T-helper 22 cell (primary cell): ENCODE results near the gene CHRNG.
"Not testable (repeated sequence)": the region's sequence is repeated elsewhere in the genome, so short reads cannot be mapped to it uniquely, and the experiment has no call there.

ENCODE experiments used
- DNase-seq: peaks from one replicate; pipeline ENCODE4 v3.0.0-alpha.2; 2020; ENCODE audit warnings: low read depth

Gene CHRNG

DNA sequence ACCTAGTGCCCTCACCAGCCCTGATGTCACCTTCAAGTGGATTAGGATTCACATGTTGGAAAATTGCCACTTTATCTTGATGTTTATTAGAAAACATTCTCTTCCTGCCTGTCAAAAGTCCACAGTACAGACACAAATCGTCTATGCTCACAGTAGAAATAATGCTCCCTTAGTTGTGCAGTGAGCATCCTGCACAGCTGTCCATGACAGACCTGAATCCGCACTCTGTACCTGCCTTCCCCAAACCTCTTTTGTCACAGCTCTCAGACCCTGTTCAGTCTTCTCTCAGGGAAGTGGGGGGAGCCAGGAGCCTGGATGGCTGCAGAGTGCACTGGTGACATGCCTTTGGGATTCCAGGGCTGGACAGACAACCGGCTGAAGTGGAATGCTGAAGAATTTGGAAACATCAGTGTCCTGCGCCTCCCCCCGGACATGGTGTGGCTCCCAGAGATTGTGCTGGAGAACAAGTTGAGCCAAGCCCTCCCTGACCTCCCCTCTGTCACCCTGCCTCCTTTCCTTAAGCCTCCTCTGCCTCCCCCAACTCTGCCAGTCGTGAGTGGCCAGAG lies 11.5 kb upstream of the CHRNG start:
- no peak for DNase-seq

DNA sequence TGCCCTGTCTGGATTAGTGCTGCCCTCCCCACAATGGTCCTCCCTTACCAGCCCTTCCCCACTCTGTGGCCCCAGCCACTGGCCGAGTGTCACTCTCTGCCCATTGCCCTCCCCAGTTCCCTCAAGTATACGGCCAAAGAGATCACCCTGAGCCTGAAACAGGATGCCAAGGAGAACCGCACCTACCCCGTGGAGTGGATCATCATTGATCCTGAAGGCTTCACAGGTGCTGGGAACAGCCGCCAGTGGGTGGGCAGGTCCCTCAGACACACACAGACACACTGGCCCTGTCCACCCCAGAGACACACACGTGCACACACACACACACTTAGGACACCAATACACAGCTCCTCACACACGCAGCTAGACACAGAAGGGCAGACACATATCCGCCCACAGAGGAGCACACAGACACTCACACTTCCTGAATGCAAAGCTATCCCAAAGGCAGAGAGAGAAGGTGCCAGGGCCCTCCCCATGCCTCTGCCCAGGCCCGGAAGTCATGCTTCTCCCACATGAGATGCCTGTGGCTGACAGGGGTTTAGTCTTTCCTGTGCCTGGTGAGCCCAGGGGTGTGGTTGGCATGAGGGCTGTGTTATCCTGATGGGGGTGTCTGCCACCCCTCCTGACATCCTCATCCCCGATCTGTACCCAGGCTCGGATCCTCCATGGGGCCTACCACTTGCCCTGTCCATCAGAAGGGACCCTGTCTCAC lies 10.6 kb upstream of the CHRNG start:
- no peak for DNase-seq

GRCh38 chr2:232529806-232530547 lies 9.5 kb upstream of the CHRNG start:
- DNase-seq: no peak

DNA sequence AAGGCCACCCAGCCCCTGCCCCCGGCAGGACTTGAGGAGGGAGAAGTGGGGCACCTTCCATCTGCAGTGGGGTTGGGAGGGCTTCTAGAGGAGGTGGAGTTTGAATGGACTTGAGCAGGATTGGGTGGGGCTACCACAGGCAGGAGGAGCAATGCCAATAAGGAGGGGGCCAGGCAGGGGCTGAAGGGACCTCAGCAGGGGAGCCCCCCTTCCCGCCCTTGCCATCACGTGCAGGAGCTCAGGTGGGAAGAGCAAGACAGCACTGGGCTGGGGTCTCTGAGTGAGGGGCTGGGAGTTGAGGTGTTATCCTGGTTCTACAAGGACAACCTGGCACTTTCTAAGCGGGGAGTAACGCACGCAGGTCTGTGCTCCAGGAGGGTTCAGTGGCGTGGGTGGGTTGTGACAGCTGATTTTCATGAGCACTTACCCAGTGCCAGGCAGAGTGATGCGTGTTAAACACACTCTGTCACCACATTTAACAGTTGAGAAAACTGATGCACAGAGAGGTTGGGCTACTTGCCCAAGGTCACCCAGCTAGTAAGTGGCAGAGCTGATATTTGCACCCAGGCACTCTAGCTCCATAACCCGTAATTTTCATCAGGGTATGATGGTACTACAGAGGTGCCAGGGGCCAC lies 8.7 kb upstream of the CHRNG start:
- DNase-seq: no peak

GRCh38 chr2:232532419-232532818 lies 7.1 kb upstream of the CHRNG start:
- DNase-seq: no peak

DNA sequence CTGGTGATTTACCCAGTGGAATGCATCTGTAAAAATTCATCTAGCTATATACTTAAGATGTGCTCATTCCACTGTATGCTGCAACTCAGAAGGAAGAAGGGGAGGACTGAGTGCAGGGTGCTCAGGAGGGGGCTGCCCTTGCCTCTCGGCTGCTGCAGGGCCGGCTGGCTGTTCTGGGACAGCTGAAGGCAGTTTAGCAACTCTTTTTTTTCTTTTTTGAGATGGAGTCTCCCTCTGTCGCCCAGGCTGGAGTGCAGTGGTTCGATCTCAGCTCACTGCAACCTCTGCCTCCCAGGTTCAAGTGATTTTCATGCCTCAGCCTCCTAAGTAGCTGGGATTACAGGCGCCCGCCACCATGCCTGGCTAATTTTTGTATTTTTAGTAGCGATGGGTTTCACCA lies 6.7 kb upstream of the CHRNG start:
- DNase-seq: not testable (repeated sequence)

- no peak for DNase-seq
Observed at GRCh38 chr2:232533944-232534710, 5.4 kb upstream of the CHRNG start.

- no peak for DNase-seq
Observed at GRCh38 chr2:232534940-232535651, 4.4 kb upstream of the CHRNG start.

GRCh38 chr2:232535761-232536530 lies 3.5 kb upstream of the CHRNG start:
- DNase-seq: no peak

DNA sequence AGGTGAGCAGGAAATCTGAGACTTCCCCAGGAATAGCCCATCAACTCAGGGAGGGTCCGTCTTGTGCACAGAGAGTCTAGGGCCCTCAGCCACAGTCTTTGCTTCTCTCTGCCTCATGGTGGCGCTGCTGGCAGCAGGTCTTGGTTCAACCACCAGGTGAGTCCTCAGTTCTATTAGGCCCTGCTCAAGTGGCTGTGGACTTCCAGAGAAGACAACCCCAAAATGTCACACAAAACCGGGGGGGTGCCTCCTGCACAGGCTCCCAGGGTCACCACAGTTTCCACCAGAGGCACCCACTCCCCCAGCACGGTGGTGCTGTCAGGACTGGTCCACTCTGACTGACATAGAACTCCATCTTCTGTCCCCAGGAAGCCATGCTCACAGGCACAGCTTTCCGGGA lies 2.4 kb upstream of the CHRNG start:
- no peak for DNase-seq

DNA sequence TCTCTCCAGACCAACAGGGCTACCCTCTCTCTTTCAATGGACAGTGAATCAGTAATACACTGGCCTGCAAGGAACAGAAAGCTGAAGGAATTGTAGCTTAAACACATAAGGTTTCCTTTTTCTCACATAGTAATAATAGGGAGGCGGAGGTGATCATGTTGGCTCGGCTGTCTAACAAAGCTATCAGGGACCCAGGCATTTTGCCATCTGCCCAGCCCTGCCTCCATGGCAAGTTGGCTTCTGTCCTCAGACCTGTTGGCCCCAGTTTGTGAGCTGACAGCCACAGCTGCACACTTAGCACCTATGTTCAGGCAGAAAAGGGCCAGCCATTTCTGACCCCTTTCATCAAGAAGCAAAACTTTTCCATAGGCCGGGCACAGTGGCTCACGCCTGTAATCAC lies 2.0 kb upstream of the CHRNG start:
- DNase-seq: no peak

DNA sequence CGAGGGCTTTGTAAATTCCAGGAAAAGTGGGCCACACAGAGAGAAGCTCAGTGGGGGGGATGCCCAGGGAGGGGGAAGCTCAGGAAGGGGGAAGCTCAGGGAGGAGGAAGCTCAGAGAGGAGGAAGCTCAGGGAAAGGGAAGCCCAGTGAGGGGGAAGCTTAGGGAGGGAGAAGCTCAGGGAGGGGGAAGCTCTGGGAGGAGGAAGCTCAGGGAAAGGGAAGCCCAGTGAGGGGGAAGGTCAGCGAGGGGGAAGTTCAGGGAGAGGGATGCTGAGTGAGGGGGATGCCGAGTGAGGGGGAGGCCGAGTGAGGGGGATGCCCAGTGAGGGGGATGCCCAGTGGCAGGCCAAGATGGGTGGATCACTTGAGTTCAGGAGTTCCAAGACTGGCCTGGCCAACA lies 821 bp upstream of the CHRNG start:
- no peak for DNase-seq

GRCh38 chr2:232540441-232541041 lies 1.0 kb downstream of the CHRNG start:
- DNase-seq: no peak

- no peak for DNase-seq
Observed at GRCh38 chr2:232541195-232541960, 1.9 kb downstream of the CHRNG start.

DNA sequence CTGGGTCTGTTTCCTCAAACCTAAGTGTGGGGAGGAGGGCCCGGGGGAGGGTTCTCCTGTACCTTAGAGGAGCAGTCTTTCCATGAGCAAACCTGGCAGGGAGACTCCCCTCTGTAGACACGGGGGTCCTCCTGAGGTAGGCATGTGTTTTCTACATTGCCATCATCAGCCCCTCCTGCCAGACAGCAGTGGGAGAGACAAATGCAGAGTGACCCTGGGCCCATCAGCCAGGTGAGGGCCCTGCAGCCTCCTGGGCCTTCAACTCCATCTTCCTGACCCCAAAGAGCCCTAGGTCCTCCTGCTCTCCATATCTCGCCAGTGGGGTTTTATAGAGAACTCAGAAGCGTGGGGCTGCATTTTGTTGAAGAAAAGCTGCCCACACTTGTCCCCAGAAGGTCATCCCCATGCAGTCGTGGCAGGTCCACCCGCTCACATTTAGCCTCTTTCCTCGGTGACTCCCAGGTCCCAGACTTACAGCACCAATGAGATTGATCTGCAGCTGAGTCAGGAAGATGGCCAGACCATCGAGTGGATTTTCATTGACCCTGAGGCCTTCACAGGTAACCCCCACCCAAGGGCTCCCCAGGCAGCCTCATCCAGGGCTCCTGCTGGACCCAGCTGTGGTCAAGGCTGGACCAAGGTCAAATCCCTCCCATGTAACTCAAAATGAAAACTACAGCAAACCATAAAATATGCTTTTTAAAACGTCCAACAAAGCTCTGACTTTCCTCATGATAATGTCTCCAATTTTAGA lies 2.6 kb downstream of the CHRNG start:
- no peak for DNase-seq

DNA sequence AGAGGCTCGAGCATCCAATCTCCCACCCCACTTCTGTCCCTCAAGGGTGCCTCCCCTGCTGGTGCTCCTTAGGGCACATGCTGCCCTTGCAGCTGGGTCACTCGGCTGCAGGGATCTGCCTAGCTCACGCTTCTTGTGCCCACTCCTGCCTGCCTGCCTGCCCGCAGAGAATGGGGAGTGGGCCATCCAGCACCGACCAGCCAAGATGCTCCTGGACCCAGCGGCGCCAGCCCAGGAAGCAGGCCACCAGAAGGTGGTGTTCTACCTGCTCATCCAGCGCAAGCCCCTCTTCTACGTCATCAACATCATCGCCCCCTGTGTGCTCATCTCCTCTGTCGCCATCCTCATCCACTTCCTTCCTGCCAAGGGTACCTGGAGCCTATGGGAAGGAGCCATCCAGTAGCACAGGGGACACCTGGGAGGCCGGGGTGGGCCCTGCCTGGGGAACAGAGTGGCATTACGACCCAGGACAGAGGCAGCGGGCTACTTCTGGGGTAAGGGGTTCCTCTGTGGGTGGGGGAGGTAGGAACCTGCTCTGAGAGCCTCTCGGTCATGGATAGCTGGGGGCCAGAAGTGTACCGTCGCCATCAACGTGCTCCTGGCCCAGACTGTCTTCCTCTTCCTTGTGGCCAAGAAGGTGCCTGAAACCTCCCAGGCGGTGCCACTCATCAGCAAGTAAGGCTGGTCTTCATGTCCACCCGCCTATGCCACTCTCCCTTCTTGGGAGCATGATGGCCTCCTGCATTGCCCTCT lies 3.4 kb downstream of the CHRNG start:
- no peak for DNase-seq

DNA sequence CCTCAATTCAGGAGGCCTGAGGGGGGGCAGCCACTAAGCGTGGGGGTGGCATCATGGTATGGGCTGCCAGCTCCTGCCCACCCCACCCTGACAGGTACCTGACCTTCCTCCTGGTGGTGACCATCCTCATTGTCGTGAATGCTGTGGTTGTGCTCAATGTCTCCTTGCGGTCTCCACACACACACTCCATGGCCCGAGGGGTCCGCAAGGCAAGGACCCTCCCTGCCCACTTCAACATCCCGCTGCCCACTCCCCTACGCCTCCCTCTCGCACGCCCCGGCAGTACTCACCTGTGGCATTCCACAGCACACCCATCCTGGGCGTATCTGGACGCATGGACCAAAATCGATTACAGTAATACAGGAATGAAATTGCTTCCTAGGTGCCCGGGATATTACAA lies 4.0 kb downstream of the CHRNG start:
- no peak for DNase-seq
